Measurements from ENCODE around the gene OPRL1.

- TF ChIP-seq NRF1 (IDR thresholded peaks at IDR 0.05; ENCODE audit: low read depth, low read length) (no peak), CTCF (IDR thresholded peaks at IDR 0.05; ENCODE audit: control extremely low read depth in 1 of 3, insufficient read depth in 1 of 3, low read depth in 1 of 3, low read length in 3 of 3) (no peak), CHD2 (IDR thresholded peaks at IDR 0.05; ENCODE audit: low read length) (no peak), POLR2A (IDR thresholded peaks at IDR 0.05; ENCODE audit: control extremely low read depth in 1 of 2, low read depth in 2 of 2, low read length in 2 of 2) (no peak), BACH1 (IDR thresholded peaks at IDR 0.05; ENCODE audit: low read length) (no peak), RAD21 (IDR thresholded peaks at IDR 0.05 in 1 of 2, conservative IDR thresholded peaks at IDR 0.05 in 1 of 2; ENCODE audit: low read depth in 2 of 2, low read length in 2 of 2) (no peak), SP1 (IDR thresholded peaks at IDR 0.05; ENCODE audit: low read depth, low read length) (no peak), JUND (IDR thresholded peaks at IDR 0.05; ENCODE audit: low read length) (no peak), KDM5A (IDR thresholded peaks at IDR 0.05; ENCODE audit: low read length) (no peak), POLR2AphosphoS5 (IDR thresholded peaks at IDR 0.05; ENCODE audit: low read depth, low read length) (no peak)
- TF ChIP-seq, protein P1, sequence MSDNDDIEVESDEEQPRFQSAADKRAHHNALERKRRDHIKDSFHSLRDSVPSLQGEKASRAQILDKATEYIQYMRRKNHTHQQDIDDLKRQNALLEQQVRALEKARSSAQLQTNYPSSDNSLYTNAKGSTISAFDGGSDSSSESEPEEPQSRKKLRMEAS (IDR thresholded peaks at IDR 0.05): no peak
Observed at GRCh38 chr20:64035933-64036345, 43.9 kb upstream of the OPRL1 start, which contains the start of gene C20orf204.
